H1 (cell line): Measurements from ENCODE around the gene CYB5R3.

Experiments used
- CTCF ChIP-seq, 3 experiments: IDR thresholded peaks; 1 replicate in 2 of 3; 2 replicates in 1 of 3; pipeline versions ENCODE4 v1.5.1 to v1.6.1; 2011; ENCODE audit warnings: low read length in 3 of 3, mild to moderate bottlenecking in 3 of 3, inconsistent platforms in 2 of 3, low read depth in 1 of 3, moderate library complexity in 1 of 3; ENCODE audit not compliant: insufficient read depth in 1 of 3; ENCODE audit errors: control extremely low read depth in 1 of 3
- MAX ChIP-seq: IDR thresholded peaks from 2 replicates; pipeline ENCODE4 v1.6.1; 2012; ENCODE audit warnings: inconsistent platforms
- POLR2A ChIP-seq, 2 experiments: IDR thresholded peaks; 1 replicate in 1 of 2; 2 replicates in 1 of 2; pipeline ENCODE4 v1.6.1; 2011; ENCODE audit warnings: low read depth in 2 of 2, low read length in 2 of 2, mild to moderate bottlenecking in 2 of 2; ENCODE audit errors: control extremely low read depth in 1 of 2
- RAD21 ChIP-seq, 2 experiments: IDR thresholded peaks in 1 of 2; conservative IDR thresholded peaks in 1 of 2; 2 replicates each; pipeline ENCODE4 v1.6.1; 2011; ENCODE audit warnings: low read depth in 2 of 2, low read length in 2 of 2, improper control_type of control experiment in 1 of 2, inconsistent platforms in 1 of 2, mild to moderate bottlenecking in 1 of 2, moderate library complexity in 1 of 2
- SP4 ChIP-seq: IDR thresholded peaks from 2 replicates; pipeline ENCODE4 v1.6.1; 2012; ENCODE audit warnings: low read length, inconsistent platforms

GRCh38 chr22:42688241-42689211, 39.3 kb upstream of the CYB5R3 start:
- TF ChIP-seq CTCF (IDR thresholded peaks at IDR 0.05; ENCODE audit: control extremely low read depth in 1 of 3, insufficient read depth in 1 of 3, low read depth in 1 of 3, low read length in 3 of 3) (no peak), RAD21 (IDR thresholded peaks at IDR 0.05 in 1 of 2, conservative IDR thresholded peaks at IDR 0.05 in 1 of 2; ENCODE audit: low read depth in 2 of 2, low read length in 2 of 2) (no peak), POLR2A (IDR thresholded peaks at IDR 0.05; ENCODE audit: control extremely low read depth in 1 of 2, low read depth in 2 of 2, low read length in 2 of 2) (no peak), MAX (no peak), SP4 (no peak)
